Duodenal mucosa (tissue), 2 donors: ENCODE data around the gene CRYZL1.

Source experiments
- H3K27ac ChIP-seq: one replicate; pipeline ENCODE4 v1.7.0; 2013; ENCODE audit warnings: low read depth, low read length
- H3K27me3 ChIP-seq, 2 donors: one replicate each; pipeline ENCODE4 v1.7.0; 2013; ENCODE audit warnings: low read length in 2 of 2, control low read depth in 1 of 2; ENCODE audit not compliant: insufficient read depth in 2 of 2, control insufficient read depth in 1 of 2
- H3K36me3 ChIP-seq, 2 donors: one replicate each; pipeline ENCODE4 v1.7.0; 2013; ENCODE audit warnings: low read length in 2 of 2, control low read depth in 1 of 2; ENCODE audit not compliant: insufficient read depth in 2 of 2, control insufficient read depth in 1 of 2
- H3K4me1 ChIP-seq, 2 donors: one replicate each; pipeline ENCODE4 v1.7.0; 2013; ENCODE audit warnings: low read length in 2 of 2, control low read depth in 1 of 2; ENCODE audit not compliant: insufficient read depth in 2 of 2, control insufficient read depth in 1 of 2
- H3K4me3 ChIP-seq, 2 donors: one replicate each; pipeline ENCODE4 v1.7.0; 2013; ENCODE audit warnings: low read length in 2 of 2, low read depth in 1 of 2
- H3K9ac ChIP-seq, 2 donors: one replicate each; pipeline ENCODE4 v1.7.0; 2013; ENCODE audit warnings: low read length in 2 of 2, low read depth in 1 of 2
- H3K9me3 ChIP-seq, 2 donors: one replicate each; pipeline ENCODE4 v1.7.0; 2013; ENCODE audit warnings: low read length in 2 of 2, control low read depth in 1 of 2; ENCODE audit not compliant: control insufficient read depth in 1 of 2

Gene CRYZL1

DNA sequence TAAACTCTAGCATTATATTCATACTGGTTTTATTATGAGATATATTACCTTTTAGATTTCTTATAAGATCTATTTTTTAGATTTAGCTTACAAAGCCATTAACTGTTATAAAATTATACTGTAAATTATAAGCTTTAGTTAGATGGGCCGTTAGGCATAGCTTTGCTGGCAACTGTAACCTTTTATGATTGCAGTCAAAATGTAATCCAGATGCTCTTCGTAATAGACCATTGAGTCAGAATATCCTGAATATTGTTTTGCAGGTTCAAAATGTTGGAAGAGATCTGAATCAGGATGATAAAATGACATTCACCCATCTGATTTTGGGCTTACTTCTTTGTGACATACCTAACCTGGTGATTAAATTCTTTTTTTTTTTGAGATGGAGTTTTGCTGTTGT, 21.7 kb upstream of the CRYZL1 start:
- Histone ChIP-seq H3K4me1 (peaks cover 4 to 19% of the 10 kb centered on the region in 2 donors), H3K27ac (no peak overlapping the region)

DNA sequence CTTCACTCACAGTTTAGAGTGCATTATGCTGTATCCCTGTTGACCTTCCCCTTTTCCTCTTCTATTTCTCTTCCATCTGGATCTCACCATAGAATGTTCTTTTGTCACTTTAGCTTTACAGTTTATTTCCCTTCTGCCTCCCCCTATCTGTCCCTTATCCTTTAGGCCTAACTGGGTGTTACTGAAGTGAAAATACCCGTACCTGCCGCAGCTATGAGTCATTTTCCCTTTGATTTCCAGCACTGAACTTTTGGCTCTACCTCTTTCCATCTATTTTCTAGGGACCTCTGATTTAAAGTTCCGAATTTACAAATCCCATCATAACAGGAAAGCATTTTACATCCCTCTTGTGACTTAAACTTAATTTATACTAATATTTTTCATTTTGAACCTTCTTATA, 20.5 kb upstream of the CRYZL1 start:
- no peak overlapping the region for H3K9ac ChIP-seq
- peaks cover 0 to 4% of the 10 kb centered on the region in 2 donors for H3K9me3 ChIP-seq
- H3K27me3 ChIP-seq = no peaks in the 10 kb centered on the region
- no peaks in the 10 kb centered on the region for H3K36me3 ChIP-seq
- peaks cover 12 to 26% of the 10 kb centered on the region in 2 donors for H3K4me1 ChIP-seq
- no peak overlapping the region for H3K4me3 ChIP-seq
- no peak overlapping the region for H3K27ac ChIP-seq

More for the DNA sequence above, 21.7 kb upstream of the CRYZL1 start:
- Histone ChIP-seq H3K9me3 (peaks cover 0 to 4% of the 10 kb centered on the region in 2 donors), H3K36me3 (no peaks in the 10 kb centered on the region), H3K9ac (no peak overlapping the region), H3K27me3 (no peaks in the 10 kb centered on the region), H3K4me3 (no peak overlapping the region)

- H3K36me3 ChIP-seq = no peaks in the 10 kb centered on the region
- H3K4me1 ChIP-seq = peaks cover 21 to 26% of the 10 kb centered on the region in 2 donors
- no peak overlapping the region for H3K9ac ChIP-seq
- H3K27ac ChIP-seq = no peak overlapping the region
- H3K9me3 ChIP-seq = peaks cover 0 to 4% of the 10 kb centered on the region in 2 donors
- no peak overlapping the region for H3K4me3 ChIP-seq
- no peaks in the 10 kb centered on the region for H3K27me3 ChIP-seq
Observed at GRCh38 chr21:33661146-33661545, 19.6 kb upstream of the CRYZL1 start.

DNA sequence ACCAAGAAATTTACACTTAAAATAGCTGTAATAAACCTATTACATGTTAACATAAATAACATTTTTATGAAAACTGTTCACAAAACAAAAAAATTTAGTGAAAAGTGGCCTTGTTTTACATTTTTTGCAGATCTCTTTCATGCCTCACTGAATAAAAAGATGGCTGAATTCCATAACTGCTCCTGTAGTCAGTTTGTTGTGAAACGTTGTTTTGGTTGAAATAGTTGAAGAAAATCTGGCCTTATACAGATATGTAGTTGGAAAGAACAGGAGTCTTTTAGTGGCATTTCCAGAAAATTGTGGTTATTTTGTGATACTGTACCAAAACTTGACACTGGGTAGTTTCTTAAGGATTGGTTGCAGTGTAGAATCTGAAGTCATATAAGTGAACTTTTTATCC, 18.9 kb upstream of the CRYZL1 start:
- Histone ChIP-seq H3K4me3 (no peak overlapping the region), H3K27me3 (no peaks in the 10 kb centered on the region), H3K27ac (no peak overlapping the region), H3K36me3 (no peaks in the 10 kb centered on the region), H3K9me3 (peaks cover 0 to 4% of the 10 kb centered on the region in 2 donors), H3K4me1 (peaks cover 23 to 32% of the 10 kb centered on the region in 2 donors), H3K9ac (no peak overlapping the region)

DNA sequence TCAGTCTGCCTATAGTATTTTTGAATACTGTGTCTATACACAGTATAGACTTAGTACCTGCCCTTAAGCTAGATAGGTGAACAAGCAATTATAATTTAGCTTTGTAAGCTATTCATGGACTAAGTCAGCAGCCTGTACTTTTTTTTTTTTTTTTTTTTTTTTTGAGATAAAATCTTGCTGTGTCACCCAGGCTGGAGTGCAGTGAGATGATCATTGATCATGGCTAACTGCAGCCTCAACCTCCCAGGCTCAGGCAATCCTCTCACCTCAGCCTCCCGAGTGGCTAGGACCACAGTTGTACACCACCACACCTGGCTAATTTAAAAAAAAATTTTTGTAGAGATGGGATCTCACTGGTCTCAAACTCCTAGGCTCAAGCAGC, 18.0 kb upstream of the CRYZL1 start:
- Histone ChIP-seq H3K4me1 (peaks cover 27 to 37% of the 10 kb centered on the region in 2 donors), H3K36me3 (no peaks in the 10 kb centered on the region), H3K9me3 (peaks cover 0 to 4% of the 10 kb centered on the region in 2 donors), H3K27ac (no peak overlapping the region), H3K27me3 (no peaks in the 10 kb centered on the region), H3K4me3 (no peak overlapping the region), H3K9ac (no peak overlapping the region)

DNA sequence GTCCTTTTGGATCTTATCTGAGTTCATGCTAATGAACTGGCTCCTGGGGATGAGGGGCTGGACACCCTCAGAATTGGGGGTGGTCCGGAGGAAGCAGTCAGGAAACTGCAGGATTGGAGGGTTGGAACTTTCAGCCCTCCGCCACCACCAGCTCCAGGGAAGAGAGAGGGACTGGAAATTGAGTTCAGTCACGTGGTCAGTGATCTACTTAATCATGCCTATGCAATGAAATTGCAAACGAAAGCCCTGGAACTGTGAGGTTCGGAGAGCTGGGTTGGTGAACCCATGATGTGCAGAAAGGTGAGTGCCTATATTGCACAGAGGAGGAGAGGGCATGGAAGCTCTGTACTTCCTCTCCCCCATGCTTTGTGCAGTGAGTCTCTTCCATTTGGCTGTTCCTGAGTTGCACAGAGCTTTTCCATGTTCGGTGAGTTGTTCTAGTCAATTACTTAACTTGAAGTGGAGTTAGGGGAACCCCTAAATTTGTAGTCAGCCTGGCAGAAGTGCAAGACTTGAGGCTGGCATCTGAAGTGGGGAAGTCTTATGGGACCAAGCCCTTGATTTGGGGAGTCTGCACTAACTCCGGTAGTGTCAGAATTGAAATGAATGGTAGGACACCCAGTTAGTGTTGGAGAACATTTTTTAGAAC, 17.5 kb upstream of the CRYZL1 start:
- H3K27me3 ChIP-seq = no peaks in the 10 kb centered on the region
- peaks cover 27 to 37% of the 10 kb centered on the region in 2 donors for H3K4me1 ChIP-seq
- H3K27ac ChIP-seq = no peak overlapping the region
- no peak overlapping the region for H3K4me3 ChIP-seq
- H3K36me3 ChIP-seq = no peaks in the 10 kb centered on the region
- no peak overlapping the region for H3K9ac ChIP-seq
- peaks cover 0 to 4% of the 10 kb centered on the region in 2 donors for H3K9me3 ChIP-seq

DNA sequence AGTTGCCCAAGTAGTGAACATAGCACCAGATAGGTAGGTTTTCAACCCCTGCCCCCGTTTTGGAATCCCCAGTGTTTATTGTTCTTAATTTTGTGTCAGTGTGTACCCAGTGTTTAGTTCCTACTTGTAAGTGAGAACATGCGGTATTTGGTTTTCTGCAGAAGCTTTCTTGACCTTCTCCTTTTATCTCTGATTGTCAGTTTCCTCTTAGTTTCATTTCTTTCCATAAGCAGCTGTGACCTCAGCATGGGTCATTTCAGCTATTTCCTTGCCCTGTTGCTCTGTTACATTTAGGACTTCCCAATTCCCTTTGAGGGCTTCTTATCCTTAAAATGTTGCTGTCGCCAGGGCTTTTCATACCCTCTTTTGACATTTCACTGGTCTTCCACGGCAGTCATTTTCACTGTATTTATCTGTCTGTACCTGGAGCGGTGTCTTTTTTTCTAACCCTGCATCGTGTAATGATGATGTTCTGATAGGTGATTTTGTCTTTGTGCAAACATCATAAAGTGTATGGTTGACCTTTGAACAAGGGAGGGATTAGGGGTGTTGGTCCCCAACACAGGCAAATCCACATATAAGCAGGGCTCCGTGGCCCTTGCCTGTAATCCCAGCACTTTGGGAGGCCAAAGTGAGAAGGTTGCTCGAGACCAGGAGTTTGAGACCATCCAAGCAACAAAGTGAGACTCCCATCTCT, 15.7 kb upstream of the CRYZL1 start:
- H3K27me3 ChIP-seq = no peaks in the 10 kb centered on the region
- peak overlapping the region in 1 of 2 donors; percentile 2 for H3K9ac ChIP-seq
- H3K4me3 ChIP-seq = peak overlapping the region; percentile 22 to 35
- H3K9me3 ChIP-seq = peaks cover 0 to 4% of the 10 kb centered on the region in 2 donors
- no peaks in the 10 kb centered on the region for H3K36me3 ChIP-seq
- peaks cover 27 to 29% of the 10 kb centered on the region in 2 donors for H3K4me1 ChIP-seq
- no peak overlapping the region for H3K27ac ChIP-seq

- Histone ChIP-seq H3K4me3 (no peak overlapping the region), H3K36me3 (no peaks in the 10 kb centered on the region), H3K9ac (no peak overlapping the region), H3K27ac (no peak overlapping the region), H3K9me3 (no peaks in the 10 kb centered on the region), H3K27me3 (no peaks in the 10 kb centered on the region), H3K4me1 (peaks cover 31% of the 10 kb centered on the region in 2 donors)
Observed at GRCh38 chr21:33655588-33656221, 14.2 kb upstream of the CRYZL1 start.

- Histone ChIP-seq H3K27ac (no peak overlapping the region), H3K9ac (no peak overlapping the region), H3K4me1 (peaks cover 35 to 40% of the 10 kb centered on the region in 2 donors), H3K9me3 (no peaks in the 10 kb centered on the region), H3K27me3 (no peaks in the 10 kb centered on the region), H3K36me3 (no peaks in the 10 kb centered on the region), H3K4me3 (no peak overlapping the region)
Observed at GRCh38 chr21:33654412-33654811, 12.9 kb upstream of the CRYZL1 start.

DNA sequence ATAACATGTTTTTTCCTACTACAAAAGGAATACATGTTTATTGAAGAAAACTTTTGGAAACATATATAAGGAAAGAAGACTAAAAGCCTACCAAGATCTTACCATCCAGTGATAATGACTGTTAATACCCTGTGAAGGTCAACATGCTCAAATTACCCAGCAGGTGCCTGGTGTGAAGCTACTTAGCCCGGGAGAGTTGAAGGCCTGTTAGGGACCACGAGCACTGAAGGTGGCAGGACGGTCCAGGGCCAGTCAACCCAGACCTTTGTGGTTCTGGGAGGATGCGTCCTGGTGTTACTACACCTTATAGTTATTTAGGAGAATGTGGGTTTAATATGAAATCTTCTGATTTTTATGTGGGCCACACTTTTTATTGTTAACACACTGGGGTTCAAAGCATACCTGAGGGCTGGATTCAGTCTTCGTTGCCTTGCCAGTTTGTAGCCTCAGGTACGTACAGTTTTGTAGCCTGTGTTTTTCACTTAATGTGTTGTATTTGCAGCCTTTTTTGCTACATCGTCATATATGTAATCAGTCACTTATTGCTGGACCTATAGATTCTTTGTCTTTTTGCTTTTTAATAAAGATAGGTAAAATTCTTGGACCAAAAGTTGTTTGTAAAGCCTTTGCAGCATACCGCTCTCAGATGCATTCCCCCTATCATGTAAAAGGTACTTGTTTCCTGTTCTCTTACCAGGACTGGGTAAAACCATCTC, 10.6 kb upstream of the CRYZL1 start:
- H3K9me3 ChIP-seq = no peaks in the 10 kb centered on the region
- no peaks in the 10 kb centered on the region for H3K27me3 ChIP-seq
- H3K27ac ChIP-seq = no peak overlapping the region
- no peaks in the 10 kb centered on the region for H3K36me3 ChIP-seq
- no peak overlapping the region for H3K9ac ChIP-seq
- peaks cover 24 to 27% of the 10 kb centered on the region in 2 donors for H3K4me1 ChIP-seq
- H3K4me3 ChIP-seq = no peak overlapping the region
